Loucy (cell line): ENCODE results near the gene MARCHF2.

Experiments used
- CTCF ChIP-seq: fragments of 200-600 bp; sonication (generic); conservative IDR thresholded peaks from 2 replicates; pipeline ENCODE4 v1.5.1; 2014; ENCODE audit warnings: mild to moderate bottlenecking, antibody characterized with exemption, low read length
- EZH2phosphoT487 ChIP-seq: fragments of 200-600 bp; IDR thresholded peaks from 2 replicates; pipeline ENCODE4 v1.6.1; 2018; ENCODE audit warnings: antibody characterized with exemption, mild to moderate bottlenecking, moderate library complexity, borderline replicate concordance

GRCh38 chr19:8476524-8476923, 63.4 kb downstream of the MARCHF2 start:
- no peak for TF ChIP-seq CTCF
- no peak for TF ChIP-seq EZH2phosphoT487
